Measurements from ENCODE around the gene FKBP2. TPM values are rescaled to one million over a fixed set of nuclear protein-coding genes. Genes with fewer than 3 reads are reported as not detected.

FKBP2 gene
- total and polyA plus RNA-seq, 2 of the 13 experiments (the other 11 are each of a cell fraction or from before 2014, with no cell fraction given) = 30.1 to 53.3 TPM

- TF ChIP-seq CCAR2 (optimal IDR thresholded peaks at IDR 0.05; ENCODE audit: low read depth, low read length) (no peak), MED8 (CRISPR knock-in tag; IDR thresholded peaks at IDR 0.05; ENCODE audit: insufficient replicate concordance) (peak; percentile 77), PITX1 (CRISPR knock-in tag; IDR thresholded peaks at IDR 0.05) (no peak), PBX3 (CRISPR knock-in tag; IDR thresholded peaks at IDR 0.05; ENCODE audit: borderline replicate concordance) (0 out of 2 replicates have a peak, but pooled peaks have one; percentile 37), JARID2 (CRISPR knock-in tag; IDR thresholded peaks at IDR 0.05; ENCODE audit: insufficient replicate concordance) (no peak), SMARCE1 (IDR thresholded peaks at IDR 0.05; ENCODE audit: borderline replicate concordance) (no peak), NFE2L1 (CRISPR knock-in tag; IDR thresholded peaks at IDR 0.05; ENCODE audit: borderline replicate concordance) (no peak), NCOR1 (IDR thresholded peaks at IDR 0.05; ENCODE audit: borderline replicate concordance, low read length) (no peak), ZC3H4 (CRISPR knock-in tag; IDR thresholded peaks at IDR 0.05; ENCODE audit: borderline replicate concordance) (no peak), ZNF34 (CRISPR knock-in tag; IDR thresholded peaks at IDR 0.05; ENCODE audit: borderline replicate concordance) (no peak), ZHX2 (IDR thresholded peaks at IDR 0.05; ENCODE audit: low read depth) (no peak), ZHX2 (CRISPR knock-in tag; IDR thresholded peaks at IDR 0.05; ENCODE audit: borderline replicate concordance) (no peak), MIXL1 (CRISPR knock-in tag; IDR thresholded peaks at IDR 0.05) (peak; percentile 32; the same call in 1 of the 2 replicates), ATF3 (CRISPR knock-in tag; IDR thresholded peaks at IDR 0.05) (no peak), MYPOP (CRISPR knock-in tag; IDR thresholded peaks at IDR 0.05) (peak; percentile 31; the same call in 1 of the 2 replicates)
- TF ChIP-seq, protein P1, sequence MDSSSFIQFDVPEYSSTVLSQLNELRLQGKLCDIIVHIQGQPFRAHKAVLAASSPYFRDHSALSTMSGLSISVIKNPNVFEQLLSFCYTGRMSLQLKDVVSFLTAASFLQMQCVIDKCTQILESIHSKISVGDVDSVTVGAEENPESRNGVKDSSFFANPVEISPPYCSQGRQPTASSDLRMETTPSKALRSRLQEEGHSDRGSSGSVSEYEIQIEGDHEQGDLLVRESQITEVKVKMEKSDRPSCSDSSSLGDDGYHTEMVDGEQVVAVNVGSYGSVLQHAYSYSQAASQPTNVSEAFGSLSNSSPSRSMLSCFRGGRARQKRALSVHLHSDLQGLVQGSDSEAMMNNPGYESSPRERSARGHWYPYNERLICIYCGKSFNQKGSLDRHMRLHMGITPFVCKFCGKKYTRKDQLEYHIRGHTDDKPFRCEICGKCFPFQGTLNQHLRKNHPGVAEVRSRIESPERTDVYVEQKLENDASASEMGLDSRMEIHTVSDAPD (CRISPR knock-in tag; IDR thresholded peaks at IDR 0.05) = no peak
Measured at GRCh38 chr11:64225608-64226506, 15.0 kb upstream of the FKBP2 start, which contains the start of the genes NUDT22 and TRPT1 (continued).

Measured in HepG2 (cell line).